Left lung (tissue), 10 donors: Measurements from ENCODE around the gene C19orf44. TPM values are rescaled to one million over a fixed set of nuclear protein-coding genes. Genes with fewer than 3 reads are reported as not detected.

ENCODE experiments used
- ATAC-seq: fragments of 200-7000 bp; cut with Tn5 transposase; one replicate; pipeline ENCODE4 v1.9.1; 2020; ENCODE audit warnings: moderate library complexity
- DNase-seq, 4 donors: peaks; one replicate each; pipeline ENCODE4 v3.0.0-alpha.2; 2013 to 2020
- H3K27ac ChIP-seq, 2 donors: fragments of 200-600 bp; sonication (generic) in 1 of 2; one replicate each; pipeline versions ENCODE4 v1.5.0 to v1.8.0; 2020 to 2021
- H3K27me3 ChIP-seq, 2 donors: fragments of 200-600 bp; sonication (generic) in 1 of 2; one replicate each; pipeline versions ENCODE4 v1.5.0 to v1.8.0; 2020 to 2021
- H3K36me3 ChIP-seq, 2 donors: fragments of 200-600 bp; sonication (generic) in 1 of 2; one replicate each; pipeline versions ENCODE4 v1.5.0 to v1.8.0; 2020 to 2021
- H3K4me1 ChIP-seq, 2 donors: fragments of 200-600 bp; one replicate each; pipeline ENCODE4 v1.8.0; 2021
- H3K4me3 ChIP-seq, 2 donors: fragments of 200-600 bp; sonication (generic) in 1 of 2; one replicate each; pipeline versions ENCODE4 v1.5.0 to v1.8.0; 2020 to 2021; ENCODE audit warnings: mild to moderate bottlenecking in 1 of 2
- H3K9me3 ChIP-seq, 2 donors: fragments of 200-600 bp; sonication (generic) in 1 of 2; one replicate each; pipeline versions ENCODE4 v1.5.0 to v1.8.0; 2020 to 2021
- CTCF ChIP-seq, 2 donors: fragments of 200-600 bp; sonication (generic) in 1 of 2; IDR thresholded peaks; one replicate each; pipeline versions ENCODE4 v1.5.0 to v1.8.0; 2021; ENCODE audit warnings: antibody characterized with exemption in 2 of 2
- intact Hi-C, 2 donors: fragments of 100-400 bp; cut with DNase I; formaldehyde crosslinking; loops; one replicate each; pipeline versions ENCODE4 v1.11.2 to v1.14.2; 2022
- polyA plus RNA-seq, 6 donors: library from polyadenylated mRNA; unstranded; fragments of 120-200 nt; gene quantifications; one replicate each; pipeline ENCODE4 v1.2.1, GENCODE V29; 2013; ENCODE audit not compliant: insufficient read length in 6 of 6
- total RNA-seq, 2 donors: library from RNA; stranded (reverse); fragmentation: NEBNext Ultra II Directional; extraction: Animal tissue kit (Norgen Biotek cat#: 25700); gene quantifications; one replicate each; pipeline ENCODE4 v1.2.1, GENCODE V29; 2021
- donor health status: DM: no; HTN: yes; CAD: no.
- donor health status: DM: no; HTN: no; CAD: no.

C19orf44 gene
- total and polyA plus RNA-seq, 8 donors: 4.9 to 18.7 (median 15.0) TPM

GRCh38 chr19:16454351-16454918 lies 41.8 kb upstream of the C19orf44 start:
- Histone ChIP-seq H3K27ac (no peak overlapping the region), H3K36me3 (no peaks in the 10 kb centered on the region), H3K4me1 (peaks cover 14 to 50% of the 10 kb centered on the region in 2 donors), H3K9me3 (no peaks in the 10 kb centered on the region), H3K27me3 (no peaks in the 10 kb centered on the region), H3K4me3 (no peak overlapping the region)
- TF ChIP-seq CTCF (IDR thresholded peaks at IDR 0.05): no peak
- DNase-seq: peak in 1 of 4 donors; percentile 15
- ATAC-seq: no peak
- intact Hi-C loops: no loop called here

- ATAC-seq: no peak
- no peaks in the 10 kb centered on the region for H3K27me3 ChIP-seq
- intact Hi-C loops: no loop called here
- H3K27ac ChIP-seq: no peak overlapping the region
- H3K9me3 ChIP-seq: no peaks in the 10 kb centered on the region
- no peak overlapping the region for H3K4me3 ChIP-seq
- peaks cover 14 to 40% of the 10 kb centered on the region in 2 donors for H3K4me1 ChIP-seq
- H3K36me3 ChIP-seq: no peaks in the 10 kb centered on the region
- TF ChIP-seq CTCF (IDR thresholded peaks at IDR 0.05): no peak
- peak in 1 of 4 donors; percentile 33 for DNase-seq
Observed at GRCh38 chr19:16455489-16455888, 40.7 kb upstream of the C19orf44 start.

GRCh38 chr19:16456652-16457194 lies 39.5 kb upstream of the C19orf44 start:
- no peaks in the 10 kb centered on the region for H3K27me3 ChIP-seq
- no peak overlapping the region for H3K4me3 ChIP-seq
- H3K4me1 ChIP-seq: peaks cover 14 to 39% of the 10 kb centered on the region in 2 donors
- no peak for TF ChIP-seq CTCF (IDR thresholded peaks at IDR 0.05)
- H3K9me3 ChIP-seq: no peaks in the 10 kb centered on the region
- intact Hi-C loops: no loop called here
- H3K36me3 ChIP-seq: no peaks in the 10 kb centered on the region
- DNase-seq: peak in 1 of 4 donors; percentile 46
- H3K27ac ChIP-seq: peak overlapping the region in 1 of 2 donors; percentile 9
- no peak for ATAC-seq

GRCh38 chr19:16457195-16457953 lies 38.8 kb upstream of the C19orf44 start:
- H3K27ac ChIP-seq: peak overlapping the region; percentile 7 to 45
- H3K27me3 ChIP-seq: no peaks in the 10 kb centered on the region
- peak in 1 of 4 donors; percentile 41 for DNase-seq
- intact Hi-C loops: no loop called here
- H3K4me3 ChIP-seq: no peak overlapping the region
- peaks cover 14 to 46% of the 10 kb centered on the region in 2 donors for H3K4me1 ChIP-seq
- H3K36me3 ChIP-seq: no peaks in the 10 kb centered on the region
- H3K9me3 ChIP-seq: no peaks in the 10 kb centered on the region
- TF ChIP-seq CTCF (IDR thresholded peaks at IDR 0.05): no peak
- peak; percentile 54 for ATAC-seq

- TF ChIP-seq CTCF (IDR thresholded peaks at IDR 0.05): no peak
- DNase-seq (peak in 1 of 4 donors; percentile 70), ATAC-seq (peak; percentile 5)
- Histone ChIP-seq H3K36me3 (no peaks in the 10 kb centered on the region), H3K4me3 (no peak overlapping the region), H3K27ac (peak overlapping the region; percentile 7 to 45), H3K27me3 (no peaks in the 10 kb centered on the region), H3K9me3 (no peaks in the 10 kb centered on the region), H3K4me1 (peaks cover 17 to 52% of the 10 kb centered on the region in 2 donors)
- intact Hi-C loops: no loop called here
Observed at GRCh38 chr19:16457954-16458331, 38.3 kb upstream of the C19orf44 start.
